ENCODE measurements around the gene ACCS. TPM values are rescaled to one million over a fixed set of nuclear protein-coding genes. Genes with fewer than 3 reads are reported as not detected.
A peak's percentile ranks its signal among the peaks of the same experiment; 100 is the strongest.

The ACCS gene
- total RNA-seq, 4 donors from 2014 or later = 0.58 to 4.0 (median 1.8) TPM

DNA sequence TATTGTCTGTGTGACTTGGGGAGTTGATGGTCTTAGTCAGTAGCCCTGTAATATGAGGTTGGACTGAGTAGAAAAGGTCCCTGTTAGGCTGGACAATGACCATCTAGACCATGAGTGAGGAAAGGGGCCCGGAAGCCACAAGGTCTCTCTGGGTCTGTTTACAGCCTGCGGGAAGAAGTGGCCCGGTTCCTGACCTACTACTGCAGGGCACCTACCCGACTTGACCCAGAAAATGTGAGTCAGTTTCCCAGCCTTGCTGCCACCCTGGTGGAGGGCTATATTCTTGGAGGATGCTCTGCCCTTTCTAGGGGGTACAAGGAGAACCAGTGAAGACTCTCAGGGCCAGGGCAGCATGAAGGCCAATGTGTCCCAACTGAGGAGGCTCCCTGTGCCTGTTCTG lies 14.9 kb upstream of the ACCS start:
- no peaks in the 10 kb centered on the region for H3K27me3 ChIP-seq
- no peak for TF ChIP-seq POLR2A (IDR thresholded peaks at IDR 0.05)
- TF ChIP-seq, protein P1, sequence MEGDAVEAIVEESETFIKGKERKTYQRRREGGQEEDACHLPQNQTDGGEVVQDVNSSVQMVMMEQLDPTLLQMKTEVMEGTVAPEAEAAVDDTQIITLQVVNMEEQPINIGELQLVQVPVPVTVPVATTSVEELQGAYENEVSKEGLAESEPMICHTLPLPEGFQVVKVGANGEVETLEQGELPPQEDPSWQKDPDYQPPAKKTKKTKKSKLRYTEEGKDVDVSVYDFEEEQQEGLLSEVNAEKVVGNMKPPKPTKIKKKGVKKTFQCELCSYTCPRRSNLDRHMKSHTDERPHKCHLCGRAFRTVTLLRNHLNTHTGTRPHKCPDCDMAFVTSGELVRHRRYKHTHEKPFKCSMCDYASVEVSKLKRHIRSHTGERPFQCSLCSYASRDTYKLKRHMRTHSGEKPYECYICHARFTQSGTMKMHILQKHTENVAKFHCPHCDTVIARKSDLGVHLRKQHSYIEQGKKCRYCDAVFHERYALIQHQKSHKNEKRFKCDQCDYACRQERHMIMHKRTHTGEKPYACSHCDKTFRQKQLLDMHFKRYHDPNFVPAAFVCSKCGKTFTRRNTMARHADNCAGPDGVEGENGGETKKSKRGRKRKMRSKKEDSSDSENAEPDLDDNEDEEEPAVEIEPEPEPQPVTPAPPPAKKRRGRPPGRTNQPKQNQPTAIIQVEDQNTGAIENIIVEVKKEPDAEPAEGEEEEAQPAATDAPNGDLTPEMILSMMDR (IDR thresholded peaks at IDR 0.05 in 4 of 5, conservative IDR thresholded peaks at IDR 0.05 in 1 of 5) = no peak
- H3K4me1 ChIP-seq = no peaks in the 10 kb centered on the region
- no peaks in the 10 kb centered on the region for H3K36me3 ChIP-seq
- DNase-seq (no peak), ATAC-seq (no peak)
- in situ Hi-C loops (cut with MboI; ENCODE audit: low sequenced_read_pairs in 4 of 4) = loop anchor here in 1 of 4 donors (25.0 kb wide), 1 partner anchor 89 kb away; no protein-coding TSS in a partner anchor
- H3K4me3 ChIP-seq = no peak overlapping the region
- no peak overlapping the region for H3K27ac ChIP-seq
- no peaks in the 10 kb centered on the region for H3K9me3 ChIP-seq
- intact Hi-C loops (cut with DNase I; ENCODE audit: low total_unique reads) = no loop called here

DNA sequence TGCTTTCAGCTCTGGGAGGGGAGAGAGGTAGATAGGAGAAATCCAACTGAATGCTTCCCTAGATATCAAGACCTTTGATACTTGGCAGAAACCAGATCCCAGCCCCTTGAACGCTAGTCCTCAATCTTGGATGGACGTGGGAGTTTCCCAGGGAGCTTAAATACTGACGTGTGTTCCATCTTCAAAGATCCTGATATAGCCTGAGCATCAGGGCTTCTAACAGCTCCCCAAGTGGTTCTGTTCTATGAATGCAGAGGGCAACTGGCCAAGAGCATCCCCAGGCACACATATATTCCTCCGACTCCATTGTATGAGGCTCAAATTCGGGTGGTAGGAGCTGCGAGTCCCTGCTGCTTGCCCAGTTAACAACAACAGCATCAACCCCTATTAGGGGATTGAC lies 8.7 kb upstream of the ACCS start:
- no peak overlapping the region for H3K4me3 ChIP-seq
- no peak for ATAC-seq
- no peak overlapping the region for H3K27ac ChIP-seq
- TF ChIP-seq, protein P1 (IDR thresholded peaks at IDR 0.05 in 4 of 5, conservative IDR thresholded peaks at IDR 0.05 in 1 of 5) = no peak
- TF ChIP-seq POLR2A (IDR thresholded peaks at IDR 0.05) = no peak
- no peaks in the 10 kb centered on the region for H3K27me3 ChIP-seq
- no peaks in the 10 kb centered on the region for H3K36me3 ChIP-seq
- in situ Hi-C loops (cut with MboI; ENCODE audit: low sequenced_read_pairs in 4 of 4) = loop anchor here in 1 of 4 donors (25.0 kb wide), 1 partner anchor 95 kb away; no protein-coding TSS in a partner anchor
- no peaks in the 10 kb centered on the region for H3K4me1 ChIP-seq
- no peaks in the 10 kb centered on the region for H3K9me3 ChIP-seq
- DNase-seq = no peak
- intact Hi-C loops (cut with DNase I; ENCODE audit: low total_unique reads) = no loop called here

GRCh38 chr11:44058275-44058674 lies 7.8 kb upstream of the ACCS start:
- Histone ChIP-seq H3K4me1 (no peaks in the 10 kb centered on the region), H3K36me3 (no peaks in the 10 kb centered on the region), H3K9me3 (no peaks in the 10 kb centered on the region), H3K4me3 (no peak overlapping the region), H3K27ac (no peak overlapping the region), H3K27me3 (no peaks in the 10 kb centered on the region)
- in situ Hi-C loops (cut with MboI; ENCODE audit: low sequenced_read_pairs in 4 of 4) (loop anchor here in 1 of 4 donors (25.0 kb wide), 1 partner anchor 96 kb away; no protein-coding TSS in a partner anchor), intact Hi-C loops (cut with DNase I; ENCODE audit: low total_unique reads) (no loop called here)
- ATAC-seq = no peak
- no peak for DNase-seq
- TF ChIP-seq POLR2A (IDR thresholded peaks at IDR 0.05) = no peak
- TF ChIP-seq, protein P1 (IDR thresholded peaks at IDR 0.05 in 4 of 5, conservative IDR thresholded peaks at IDR 0.05 in 1 of 5) = no peak

GRCh38 chr11:44065161-44065661 lies 859 bp upstream of the ACCS start:
- Histone ChIP-seq H3K9me3 (no peaks in the 10 kb centered on the region), H3K36me3 (peaks cover 0 to 3% of the 10 kb centered on the region in 2 donors), H3K4me1 (peaks cover 5 to 7% of the 10 kb centered on the region in 2 donors), H3K4me3 (peak overlapping the region in 2 of 4 donors; percentile 67 to 77), H3K27me3 (no peaks in the 10 kb centered on the region), H3K27ac (peak overlapping the region; percentile 80 to 86 (median 86))
- in situ Hi-C loops (cut with MboI; ENCODE audit: low sequenced_read_pairs in 4 of 4) (loop anchor here in 1 of 4 donors (25.0 kb wide), 1 partner anchor 103 kb away; no protein-coding TSS in a partner anchor), intact Hi-C loops (cut with DNase I; ENCODE audit: low total_unique reads) (no loop called here)
- DNase-seq = no peak
- TF ChIP-seq, protein P1 (IDR thresholded peaks at IDR 0.05 in 4 of 5, conservative IDR thresholded peaks at IDR 0.05 in 1 of 5) = no peak
- no peak for TF ChIP-seq POLR2A (IDR thresholded peaks at IDR 0.05)
- no peak for ATAC-seq
